ENCODE data around the gene PAX3. TPM values are rescaled to one million over a fixed set of nuclear protein-coding genes. Genes with fewer than 3 reads are reported as not detected.

The PAX3 gene
- total and polyA plus RNA-seq, 11 donors, result 0.42 TPM; not detected in 10

DNA sequence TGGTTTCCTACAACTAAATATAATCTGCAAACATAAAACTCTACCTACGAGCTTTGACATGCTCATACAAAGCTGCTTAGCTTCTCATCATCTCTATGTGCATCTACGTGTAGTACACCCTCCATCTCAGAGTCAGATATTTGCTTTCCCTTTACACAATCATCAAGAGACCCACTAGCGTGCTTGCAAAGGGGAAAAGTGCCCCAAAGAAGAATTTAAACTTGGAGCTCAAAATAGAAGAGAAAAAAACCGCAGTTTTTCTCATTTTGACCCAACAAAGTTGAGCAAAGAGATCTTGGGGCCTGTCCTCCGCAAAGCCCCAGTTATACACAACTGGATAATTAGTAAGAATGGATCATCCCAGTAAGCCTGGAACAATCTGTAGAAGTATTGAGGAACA lies 104.1 kb downstream of the PAX3 start:
- WGBS, 4 donors, result 76 to 81% (median 78%) methylated on average over 5 of the region's 5 CpGs
- no peak for TF ChIP-seq POLR2A (IDR thresholded peaks at IDR 0.05)
- TF ChIP-seq, protein P1, sequence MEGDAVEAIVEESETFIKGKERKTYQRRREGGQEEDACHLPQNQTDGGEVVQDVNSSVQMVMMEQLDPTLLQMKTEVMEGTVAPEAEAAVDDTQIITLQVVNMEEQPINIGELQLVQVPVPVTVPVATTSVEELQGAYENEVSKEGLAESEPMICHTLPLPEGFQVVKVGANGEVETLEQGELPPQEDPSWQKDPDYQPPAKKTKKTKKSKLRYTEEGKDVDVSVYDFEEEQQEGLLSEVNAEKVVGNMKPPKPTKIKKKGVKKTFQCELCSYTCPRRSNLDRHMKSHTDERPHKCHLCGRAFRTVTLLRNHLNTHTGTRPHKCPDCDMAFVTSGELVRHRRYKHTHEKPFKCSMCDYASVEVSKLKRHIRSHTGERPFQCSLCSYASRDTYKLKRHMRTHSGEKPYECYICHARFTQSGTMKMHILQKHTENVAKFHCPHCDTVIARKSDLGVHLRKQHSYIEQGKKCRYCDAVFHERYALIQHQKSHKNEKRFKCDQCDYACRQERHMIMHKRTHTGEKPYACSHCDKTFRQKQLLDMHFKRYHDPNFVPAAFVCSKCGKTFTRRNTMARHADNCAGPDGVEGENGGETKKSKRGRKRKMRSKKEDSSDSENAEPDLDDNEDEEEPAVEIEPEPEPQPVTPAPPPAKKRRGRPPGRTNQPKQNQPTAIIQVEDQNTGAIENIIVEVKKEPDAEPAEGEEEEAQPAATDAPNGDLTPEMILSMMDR (IDR thresholded peaks at IDR 0.05), result no peak
- ATAC-seq, result no peak
- peaks cover 0 to 7% (median 0%) of the 10 kb centered on the region in 12 donors for H3K9me3 ChIP-seq
- no peak overlapping the region for H3K4me3 ChIP-seq
- H3K36me3 ChIP-seq, result no peaks in the 10 kb centered on the region
- H3K27me3 ChIP-seq, result peaks cover 0 to 24% (median 0%) of the 10 kb centered on the region in 9 donors
- H3K4me1 ChIP-seq, result no peaks in the 10 kb centered on the region
- no peak overlapping the region for H3K27ac ChIP-seq
- intact Hi-C loops (cut with DNase I), result no loop called here
- DNase-seq, result no peak

DNA sequence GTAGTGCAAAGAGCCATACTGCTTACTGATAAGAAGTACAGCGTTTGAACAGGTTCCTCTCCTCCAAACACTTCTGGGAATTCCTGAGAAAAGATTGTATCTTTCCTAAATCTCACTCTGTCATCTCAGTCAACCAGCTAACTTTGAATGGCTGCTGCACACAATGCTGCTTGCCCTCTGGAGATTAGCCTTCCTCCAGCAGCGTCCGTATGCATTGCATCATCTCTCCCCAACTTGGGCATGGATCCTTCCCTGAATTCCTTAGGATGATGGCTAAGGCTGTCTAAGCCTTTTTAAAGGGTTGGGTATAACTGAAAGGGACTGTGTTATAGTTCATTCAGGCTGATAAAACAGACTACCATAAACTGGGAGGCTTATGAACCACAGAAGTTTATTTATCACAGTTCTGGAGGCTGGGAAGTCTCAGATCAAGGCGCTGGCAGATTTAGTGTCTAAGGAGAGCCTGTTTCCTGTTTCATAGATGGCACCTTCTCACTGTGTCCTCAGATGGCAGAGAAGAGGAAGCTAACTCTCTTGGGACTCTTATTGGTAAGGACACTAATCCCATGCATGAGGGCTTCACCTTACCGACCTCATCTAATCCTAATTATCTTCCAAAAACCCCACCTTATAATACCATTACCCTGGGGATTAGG lies 105.3 kb downstream of the PAX3 start:
- H3K4me3 ChIP-seq, result no peak overlapping the region
- intact Hi-C loops (cut with DNase I), result no loop called here
- peaks cover 0 to 18% (median 0%) of the 10 kb centered on the region in 9 donors for H3K27me3 ChIP-seq
- 29 to 36% (median 34%) methylated on average over 5 of the region's 5 CpGs for WGBS, 4 donors
- TF ChIP-seq POLR2A (IDR thresholded peaks at IDR 0.05), result no peak
- TF ChIP-seq, protein P1 (IDR thresholded peaks at IDR 0.05), result no peak
- ATAC-seq, result no peak
- H3K9me3 ChIP-seq, result peaks cover 0 to 7% (median 0%) of the 10 kb centered on the region in 12 donors
- no peaks in the 10 kb centered on the region for H3K4me1 ChIP-seq
- no peak for DNase-seq
- H3K36me3 ChIP-seq, result no peaks in the 10 kb centered on the region
- H3K27ac ChIP-seq, result no peak overlapping the region

DNA sequence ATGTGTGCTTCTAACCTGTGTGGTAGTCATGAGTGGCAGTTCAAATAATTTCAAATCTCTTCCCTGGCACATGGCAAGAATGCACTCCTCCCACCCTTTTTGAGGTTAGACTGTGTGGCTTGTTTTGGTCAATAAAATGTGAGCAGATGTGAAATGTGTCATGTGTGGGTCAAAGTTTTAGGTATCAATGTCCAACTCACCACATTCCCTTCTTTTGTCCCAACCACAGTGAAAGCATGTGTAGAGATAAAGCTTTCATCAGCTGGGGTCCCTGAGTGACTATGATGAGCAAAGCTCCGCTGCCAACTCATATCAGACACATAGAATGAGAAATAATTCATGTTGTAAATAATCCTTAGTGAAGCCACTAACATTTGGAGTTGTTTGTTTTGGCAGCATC lies 118.2 kb downstream of the PAX3 start:
- H3K9me3 ChIP-seq, result no peaks in the 10 kb centered on the region
- H3K27me3 ChIP-seq, result peaks cover 0 to 21% (median 0%) of the 10 kb centered on the region in 9 donors
- no peaks in the 10 kb centered on the region for H3K36me3 ChIP-seq
- no peak for ATAC-seq
- intact Hi-C loops (cut with DNase I), result loop anchor here in 1 of 10 donors (2.0 kb wide), 1 partner anchor 24 kb away; no protein-coding TSS in a partner anchor
- no peak overlapping the region for H3K27ac ChIP-seq
- DNase-seq, result no peak
- TF ChIP-seq, protein P1 (IDR thresholded peaks at IDR 0.05), result no peak
- TF ChIP-seq POLR2A (IDR thresholded peaks at IDR 0.05), result no peak
- H3K4me1 ChIP-seq, result no peaks in the 10 kb centered on the region
- H3K4me3 ChIP-seq, result no peak overlapping the region
- 0 to 56% (median 33%) methylated on average over 1 of the region's 1 CpG for WGBS, 4 donors

DNA sequence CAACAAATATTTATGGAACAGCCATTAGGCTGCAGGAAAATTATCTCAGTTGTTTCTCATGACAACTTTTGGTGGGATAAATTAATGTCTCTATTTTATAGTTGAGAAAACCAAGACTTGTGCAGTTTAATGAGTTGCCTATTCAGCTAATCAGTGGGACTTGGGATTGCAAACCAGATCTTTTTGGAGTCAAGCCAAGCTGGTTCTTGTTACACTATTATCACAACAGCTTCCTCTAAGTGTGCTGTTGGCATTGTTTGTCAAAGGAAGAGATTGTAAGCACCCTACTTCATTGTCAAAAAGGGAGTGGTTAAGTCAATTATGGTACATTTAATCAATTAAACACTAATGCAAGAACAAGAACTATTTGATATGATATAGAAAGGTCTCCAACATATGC lies 119.2 kb downstream of the PAX3 start:
- no peak for TF ChIP-seq POLR2A (IDR thresholded peaks at IDR 0.05)
- TF ChIP-seq, protein P1 (IDR thresholded peaks at IDR 0.05), result no peak
- no peaks in the 10 kb centered on the region for H3K9me3 ChIP-seq
- intact Hi-C loops (cut with DNase I), result no loop called here
- DNase-seq (no peak), ATAC-seq (no peak)
- H3K4me3 ChIP-seq, result no peak overlapping the region
- H3K4me1 ChIP-seq, result no peaks in the 10 kb centered on the region
- H3K27ac ChIP-seq, result no peak overlapping the region
- H3K36me3 ChIP-seq, result no peaks in the 10 kb centered on the region
- H3K27me3 ChIP-seq, result peaks cover 0 to 29% (median 0%) of the 10 kb centered on the region in 9 donors

Data from heart left ventricle (tissue), 16 donors.